ENCODE data around the gene DUS3L.
"Not testable (repeated sequence)": the region's sequence is repeated elsewhere in the genome, so short reads cannot be mapped to it uniquely, and the experiment has no call there.

DUS3L gene

DNA sequence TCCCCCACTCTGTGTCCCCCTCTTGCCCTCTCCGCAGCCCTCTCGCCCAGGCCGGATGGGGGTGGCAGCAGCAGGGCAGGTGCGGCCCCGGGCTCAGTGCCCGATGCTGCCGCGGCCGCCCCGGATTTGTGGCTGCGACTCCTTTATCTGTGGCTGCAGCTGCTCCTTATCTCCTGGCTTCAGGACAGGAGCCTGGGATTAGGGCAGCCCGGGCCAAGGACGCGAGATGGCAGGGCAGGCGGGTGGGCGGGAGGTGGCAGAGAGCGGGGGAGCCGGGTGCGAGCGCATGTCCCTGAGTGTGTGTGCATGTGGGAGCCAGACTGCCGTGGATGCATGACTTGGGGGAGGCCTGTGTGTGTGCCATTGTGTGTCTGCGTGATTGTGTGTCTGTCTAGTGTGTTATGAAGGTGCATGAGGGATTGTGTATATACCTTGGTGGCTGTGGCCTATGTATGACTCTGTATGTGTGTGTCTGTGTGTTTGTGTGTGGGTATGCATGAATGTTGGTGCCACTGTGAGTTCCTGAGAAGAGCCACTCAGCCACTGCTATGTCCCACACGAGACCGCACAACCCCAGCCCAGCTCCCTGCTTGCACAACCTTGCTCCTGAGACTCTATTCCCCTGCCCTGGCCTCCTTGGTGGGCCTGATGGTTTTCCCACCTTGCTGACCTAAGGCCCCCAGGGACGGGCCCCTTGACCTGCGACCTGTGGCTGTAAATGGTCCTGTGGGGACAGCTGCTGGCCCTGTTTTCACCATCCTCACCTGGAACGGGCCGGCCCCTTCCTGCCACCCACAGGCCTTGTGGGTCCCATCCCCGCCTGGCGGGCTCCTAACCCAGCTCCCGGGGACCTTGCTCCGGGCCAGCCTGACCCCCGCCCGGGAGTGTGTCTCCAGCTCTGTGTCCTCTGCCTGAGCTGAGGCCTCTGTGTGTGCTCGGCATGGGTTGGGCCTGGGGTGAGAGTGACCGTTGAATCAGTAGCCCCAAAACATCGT lies 8.6 kb upstream of the DUS3L start:
- no peak for DNase-seq

DNA sequence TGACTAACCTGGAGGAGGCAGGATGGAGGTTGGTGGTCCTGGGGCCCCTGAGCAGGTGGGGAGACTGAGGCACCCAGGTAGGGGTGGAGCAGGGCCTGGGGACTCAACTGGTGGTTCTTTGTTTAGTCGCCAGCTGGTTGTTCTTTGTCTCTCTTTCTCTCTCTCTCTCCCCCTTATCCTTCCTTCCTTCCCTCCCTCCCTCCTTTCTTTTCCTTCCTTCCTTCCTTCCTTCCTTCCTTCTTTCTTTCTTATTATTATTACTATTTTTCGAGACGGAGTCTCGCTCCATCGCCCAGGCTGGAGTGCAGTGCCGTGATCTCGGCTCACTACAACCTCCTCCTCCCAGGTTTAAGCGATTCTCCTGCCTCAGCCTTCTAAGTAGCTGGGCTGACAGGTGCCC lies 7.3 kb upstream of the DUS3L start:
- no peak for DNase-seq

DNA sequence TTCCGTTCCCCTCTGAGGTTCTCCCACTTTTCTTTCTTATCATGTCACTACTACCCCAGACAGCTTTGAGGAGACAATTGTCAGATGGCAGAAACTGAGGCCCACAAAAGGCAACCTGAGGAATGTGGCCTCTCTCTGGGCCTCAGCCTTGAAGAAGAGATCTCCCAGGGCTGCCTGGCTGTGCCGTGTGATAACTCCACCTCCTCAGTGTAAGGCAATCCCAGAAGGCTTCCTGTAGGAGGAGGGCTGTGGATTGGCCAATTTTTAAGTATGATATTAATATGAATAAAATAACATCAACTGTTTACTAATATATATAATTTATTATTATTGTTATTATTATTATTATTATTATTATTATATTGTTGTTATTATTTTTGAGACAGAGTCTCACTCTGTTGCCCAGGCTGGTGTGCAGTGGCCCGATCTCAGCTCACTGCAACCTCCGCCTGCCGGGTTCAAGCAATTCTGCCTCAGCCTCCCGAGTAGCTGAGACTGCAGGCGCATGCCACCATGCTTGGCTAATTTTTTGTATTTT lies 4.5 kb upstream of the DUS3L start:
- no peak for DNase-seq

DNA sequence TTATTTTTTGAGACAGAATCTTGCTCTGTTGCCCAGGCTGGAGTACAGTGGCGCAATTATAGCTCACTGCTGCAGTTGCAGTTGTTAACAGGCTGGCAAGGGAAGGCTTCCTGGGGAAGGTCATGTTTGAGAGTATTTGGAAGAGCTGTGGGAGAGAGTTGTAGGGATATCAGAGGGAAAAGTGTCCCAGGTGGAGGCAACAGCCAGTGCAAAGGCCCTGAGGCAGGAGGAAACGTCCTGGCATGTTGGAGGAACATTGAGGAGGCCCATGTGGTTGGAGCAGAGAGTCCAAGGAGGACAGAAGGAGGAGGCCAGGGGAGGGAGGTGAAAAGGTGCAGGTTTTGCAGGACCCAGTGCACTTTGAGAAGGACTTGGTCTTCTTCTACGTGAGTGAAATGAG lies 2.2 kb upstream of the DUS3L start:
- DNase-seq: no peak

DNA sequence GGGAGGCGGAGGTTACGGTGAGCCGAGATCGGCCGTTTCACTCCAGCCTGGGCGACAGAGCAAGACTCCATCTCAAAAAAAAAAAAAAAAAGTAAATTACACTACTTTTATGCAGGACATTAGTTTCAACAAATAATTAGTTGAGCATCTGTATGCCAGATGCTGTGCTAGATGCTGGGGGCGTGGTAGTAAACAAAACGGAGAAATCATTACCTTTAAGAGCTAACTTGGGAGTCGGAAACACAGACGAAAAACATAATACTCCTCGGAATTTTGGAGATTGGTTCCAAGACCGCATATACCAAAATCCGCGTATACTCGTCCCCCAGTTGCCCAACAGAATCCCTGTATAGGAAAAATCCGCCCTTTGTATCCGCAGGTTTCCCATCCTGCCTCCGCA lies 1.3 kb upstream of the DUS3L start:
- DNase-seq: no peak

DNA sequence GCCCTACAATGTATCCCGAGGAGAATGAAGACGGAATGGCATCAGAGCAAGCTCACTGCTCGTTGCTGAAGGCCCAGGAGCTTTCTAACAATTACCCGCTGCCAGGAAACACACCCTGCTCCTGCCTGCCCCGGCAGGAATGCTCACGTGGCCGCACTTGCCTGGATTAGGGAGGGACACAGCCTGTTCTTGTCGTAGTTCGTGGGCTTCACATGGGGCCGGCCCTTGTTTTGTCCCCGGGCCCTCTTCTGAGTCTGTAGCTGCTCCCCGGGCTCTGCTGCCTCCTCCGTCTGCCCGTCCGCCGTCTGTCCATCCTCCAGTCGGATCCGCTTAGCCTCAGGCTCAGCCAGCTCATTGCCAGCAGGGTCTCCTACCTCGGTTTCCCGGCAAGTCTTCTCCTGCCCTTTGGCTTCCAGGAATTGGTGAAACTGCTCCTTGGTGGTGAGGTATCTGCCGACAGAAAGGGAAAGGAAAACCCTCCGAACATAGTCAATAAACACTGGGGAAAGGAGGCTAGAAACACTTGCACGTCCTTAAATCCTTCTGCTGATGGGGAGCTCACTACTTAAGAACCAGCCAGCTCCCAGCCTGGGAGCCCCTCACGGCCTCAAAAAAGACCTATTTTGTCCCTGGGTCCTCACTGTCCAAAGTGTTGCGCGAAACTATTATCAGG lies 941 bp downstream of the DUS3L start:
- DNase-seq: no peak

DNA sequence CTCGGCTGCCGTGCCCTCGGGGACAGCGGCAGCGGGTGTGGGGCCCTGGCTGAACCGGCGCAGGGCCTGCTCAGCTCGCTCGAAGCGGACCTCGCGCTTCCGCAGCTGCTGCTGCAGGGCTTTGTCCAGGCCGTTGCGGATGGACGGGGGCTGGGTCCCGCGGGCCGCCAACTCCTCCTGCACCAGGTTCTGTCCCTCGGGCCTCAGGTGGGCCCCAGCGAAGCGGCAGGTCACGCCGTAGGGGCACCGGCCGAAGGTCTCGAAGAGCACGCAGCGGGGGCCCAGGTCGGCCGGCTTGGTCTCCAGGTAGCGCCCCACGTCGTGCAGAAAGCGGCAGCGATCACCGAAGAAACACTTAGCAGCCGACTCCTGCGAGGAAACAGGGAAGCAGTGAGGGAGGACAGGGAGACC lies 1.6 kb downstream of the DUS3L start:
- no peak for DNase-seq

DNA sequence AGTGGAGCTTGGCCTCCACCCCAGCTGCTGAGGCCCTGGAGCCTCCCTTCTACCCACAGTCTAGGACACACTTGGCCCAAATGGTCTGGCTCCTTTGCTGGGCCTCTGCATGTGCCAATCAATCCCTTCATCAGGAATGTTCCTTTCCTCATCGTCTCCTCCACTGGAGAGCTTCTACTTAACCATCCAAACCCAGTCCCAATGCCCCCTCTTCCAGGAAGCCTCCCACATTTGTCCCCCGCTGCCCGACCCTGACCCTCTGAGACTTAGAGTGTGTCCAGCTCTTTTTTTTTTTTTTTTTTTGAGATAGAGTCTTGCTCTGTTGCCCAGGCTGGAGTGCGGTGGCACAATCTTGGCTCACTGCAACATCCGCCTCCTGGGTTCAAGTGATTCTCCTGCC lies 2.5 kb downstream of the DUS3L start:
- no peak for DNase-seq

DNA sequence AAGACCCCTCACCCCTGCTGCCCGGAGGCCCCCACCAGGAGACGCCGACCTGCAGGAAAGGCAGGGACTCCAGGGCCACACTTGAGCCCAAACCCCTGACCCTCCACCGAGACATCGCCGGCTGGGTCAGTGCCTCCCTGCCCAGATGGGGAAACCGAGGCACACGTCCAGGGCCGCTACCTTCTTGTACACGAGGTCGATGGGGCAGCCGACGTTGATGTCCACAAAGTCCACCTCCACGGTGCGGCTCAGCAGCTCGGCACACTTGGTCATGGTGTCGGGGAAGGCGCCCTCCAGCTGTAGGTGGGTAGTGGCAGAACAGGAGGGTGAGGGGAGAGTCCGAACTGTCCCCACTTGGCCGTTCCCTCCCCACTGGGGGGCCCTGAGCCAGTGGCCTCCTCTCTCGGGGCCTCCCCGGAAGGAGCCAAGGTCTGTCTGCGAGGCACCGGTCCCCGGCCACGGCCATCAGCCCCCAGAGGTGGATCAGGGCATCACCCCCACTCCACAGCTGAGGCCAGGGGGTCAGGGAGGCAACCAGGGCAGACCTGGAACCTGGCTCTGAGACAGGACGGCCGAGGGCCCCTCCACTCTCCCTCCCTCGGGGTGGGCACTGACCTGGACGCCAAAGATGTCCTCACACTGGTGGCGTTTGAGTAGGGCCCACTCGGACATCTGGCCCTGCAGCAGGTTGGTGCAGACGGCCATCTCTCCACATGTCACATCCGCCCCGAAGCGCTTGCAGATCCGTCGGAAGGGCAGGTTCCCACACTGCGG lies 3.4 kb downstream of the DUS3L start:
- no peak for DNase-seq

DNA sequence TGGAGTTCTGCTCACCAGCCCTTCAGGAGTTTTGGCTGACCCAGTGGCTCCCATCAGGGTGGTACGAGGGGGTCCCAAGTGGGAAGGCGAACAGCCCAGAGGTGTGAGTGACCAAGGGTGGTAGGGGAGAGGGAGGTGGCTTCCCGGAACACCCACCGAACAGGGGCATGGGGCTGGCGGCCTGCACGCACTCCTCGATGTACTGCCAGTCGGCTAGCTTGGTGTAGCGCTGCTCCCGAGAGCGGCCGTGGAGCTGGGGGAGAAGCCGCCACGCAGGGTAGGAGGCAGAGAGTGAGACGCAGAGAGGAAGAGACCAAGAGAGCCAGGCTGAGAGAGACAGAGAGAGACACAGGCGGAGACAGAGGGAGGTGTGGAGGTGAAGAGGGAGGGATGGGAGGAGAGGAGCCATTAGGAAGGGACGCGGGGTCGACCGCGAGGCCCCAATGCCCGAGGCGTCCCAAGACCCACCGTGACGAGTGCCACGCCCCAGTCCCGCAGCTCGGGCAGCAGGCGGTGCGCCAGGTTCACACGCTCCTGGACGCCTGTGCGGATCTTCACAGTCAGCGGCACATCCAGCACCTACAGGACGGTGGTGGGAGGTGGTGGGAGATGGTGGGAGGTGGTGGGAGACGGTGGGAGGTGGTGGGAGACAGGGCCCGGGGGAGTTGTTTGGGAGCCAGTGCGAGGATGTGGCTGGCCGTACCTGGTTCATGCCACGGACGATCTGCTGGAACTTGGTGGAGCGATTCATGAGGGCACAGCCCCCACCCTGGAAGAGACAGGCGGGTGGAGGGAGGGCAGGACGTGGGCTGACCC lies 4.2 kb downstream of the DUS3L start:
- DNase-seq: no peak

DNA sequence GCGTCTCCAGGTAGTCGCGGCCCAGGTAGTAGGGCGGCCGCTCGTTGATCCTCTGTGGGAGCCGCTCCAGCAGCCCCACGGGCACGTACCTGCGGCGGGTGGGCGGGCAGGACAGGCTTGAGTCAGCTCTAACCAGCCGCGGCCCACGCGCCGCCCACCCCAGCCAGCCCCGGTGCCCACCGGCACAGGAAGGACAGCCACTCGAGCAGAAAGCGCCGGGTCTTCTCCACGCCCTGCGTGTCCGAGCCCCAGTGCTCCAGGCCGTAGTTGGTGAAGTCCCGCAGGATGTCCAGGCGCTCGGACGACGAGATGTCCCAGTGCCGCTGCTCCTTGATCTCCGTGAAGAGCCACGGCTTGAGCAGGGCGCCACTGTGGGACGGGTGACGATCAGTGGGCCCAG lies 5.5 kb downstream of the DUS3L start:
- DNase-seq: no peak

DNA sequence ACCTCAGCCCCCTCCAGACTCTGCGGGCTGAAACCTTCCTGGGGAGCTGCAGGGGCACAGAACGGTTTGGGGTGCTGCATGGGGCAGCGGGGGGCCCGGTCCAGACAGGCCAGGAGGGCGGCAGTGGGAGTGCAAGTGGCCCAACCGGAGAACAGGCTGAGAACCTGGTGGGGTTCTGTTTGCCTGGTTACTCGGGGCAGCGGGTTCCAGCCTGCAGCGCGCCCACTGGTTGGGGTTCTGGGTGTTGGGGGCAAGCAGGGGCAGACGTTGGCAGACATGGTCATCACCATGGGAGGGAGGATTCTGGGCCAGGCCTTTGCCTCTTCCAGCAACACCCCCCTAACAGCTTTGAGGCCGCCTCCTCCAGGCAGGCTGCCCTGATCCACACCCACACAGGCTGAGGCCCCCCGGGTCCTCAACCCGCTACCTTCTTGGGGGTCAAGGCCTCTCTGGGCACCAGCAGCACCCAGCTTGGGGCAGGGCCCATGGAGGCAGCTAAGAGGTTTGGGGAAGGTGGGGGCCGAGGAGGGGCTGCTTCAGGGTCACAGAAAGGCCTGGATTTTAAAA lies 6.3 kb downstream of the DUS3L start, which contains the start of gene PRR22:
Gene PRR22, minus strand, starts transcription at position 166 of the 567 bp plus-strand sequence. Its CDS starts 86 bp downstream, at position 80.
- DNase-seq: no peak

DNA sequence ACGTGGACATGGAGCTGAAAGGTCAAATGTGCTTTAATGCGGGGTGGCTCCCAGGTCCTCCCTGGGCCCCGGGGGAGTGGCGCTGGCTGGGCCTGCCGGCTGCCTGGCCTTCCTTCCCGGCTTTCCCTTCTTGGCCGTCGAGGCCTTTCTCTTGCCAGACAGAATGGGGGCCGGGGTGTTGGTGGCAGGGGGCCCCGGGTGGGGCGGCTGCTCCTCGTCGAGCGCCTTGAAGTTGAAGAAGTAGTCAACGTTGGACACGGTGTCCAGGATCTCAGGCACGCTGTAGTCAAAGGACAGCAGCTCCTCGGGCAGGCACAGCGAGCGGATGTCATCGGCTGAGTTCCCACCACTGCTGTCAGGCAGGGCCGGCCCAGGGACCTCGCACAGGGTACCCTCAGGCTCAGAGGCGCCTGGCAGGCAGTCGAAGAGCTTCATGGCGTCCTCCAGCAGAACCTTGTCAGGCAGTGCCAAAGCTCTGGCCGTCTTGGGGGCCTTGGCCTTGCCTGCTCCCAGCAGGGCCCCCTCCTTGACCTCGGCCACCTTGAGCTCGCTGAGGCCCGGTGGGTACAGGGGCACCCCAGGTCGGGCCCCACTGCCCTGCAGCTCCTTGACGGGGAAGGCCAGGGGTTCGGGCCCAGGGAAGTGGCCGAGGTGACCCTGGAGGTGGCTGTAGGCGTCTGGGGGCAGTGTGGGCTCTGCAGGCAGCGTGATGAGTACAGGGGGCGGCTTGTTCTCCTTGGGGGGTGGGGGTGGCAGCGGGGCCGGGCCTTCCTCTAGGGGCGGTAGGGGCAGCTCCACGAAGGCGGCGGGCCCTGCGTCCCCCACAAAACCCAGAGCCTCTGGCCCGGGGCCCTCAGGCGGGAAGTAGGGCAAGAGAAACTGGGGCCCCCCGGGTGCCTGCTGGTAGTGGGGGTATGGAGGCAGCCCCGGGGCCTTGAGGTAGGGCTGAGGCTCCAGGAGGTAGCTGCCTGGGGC lies 7.7 kb downstream of the DUS3L start:
- DNase-seq: no peak

DNA sequence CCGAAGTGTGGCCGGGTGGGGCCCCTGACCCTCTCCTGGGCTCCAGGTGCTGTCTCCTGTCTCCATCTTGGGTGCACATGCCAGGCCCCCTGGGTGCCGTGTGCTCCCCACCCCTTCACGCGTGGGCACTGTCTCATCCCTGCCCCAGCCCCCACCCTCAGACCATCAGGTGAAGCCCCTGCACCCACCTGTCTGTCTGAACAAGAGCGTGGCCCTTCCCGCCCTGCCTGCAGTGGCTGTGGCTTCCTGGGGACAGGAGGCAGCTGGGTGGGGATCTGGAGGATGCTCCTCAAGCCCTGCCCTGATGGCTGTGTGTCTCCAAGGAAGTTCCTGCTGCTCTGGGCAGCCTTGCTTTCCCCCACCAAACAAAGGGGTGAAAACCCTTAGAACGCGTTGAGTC lies 8.6 kb downstream of the DUS3L start:
- DNase-seq: no peak

DNA sequence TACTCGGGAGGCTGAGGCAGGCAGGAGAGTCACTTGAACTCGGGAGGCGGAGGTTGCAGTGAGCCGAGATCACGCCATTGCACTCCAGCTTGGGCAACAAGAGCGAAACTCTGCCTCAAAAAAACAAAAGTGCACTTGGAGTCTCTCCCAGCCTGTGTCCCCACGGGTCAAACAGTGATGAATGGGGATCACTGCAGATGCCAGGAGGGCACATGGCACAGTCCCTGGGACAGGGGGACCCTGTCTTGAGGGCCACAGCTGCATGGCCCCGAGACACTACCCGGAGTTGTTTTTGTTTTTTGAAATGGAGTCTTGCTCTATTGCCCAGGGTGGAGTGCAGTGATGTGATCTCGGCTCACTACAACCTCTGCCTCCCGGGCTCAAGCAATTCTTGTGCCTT lies 10.0 kb downstream of the DUS3L start:
- not testable (repeated sequence) for DNase-seq

DNA sequence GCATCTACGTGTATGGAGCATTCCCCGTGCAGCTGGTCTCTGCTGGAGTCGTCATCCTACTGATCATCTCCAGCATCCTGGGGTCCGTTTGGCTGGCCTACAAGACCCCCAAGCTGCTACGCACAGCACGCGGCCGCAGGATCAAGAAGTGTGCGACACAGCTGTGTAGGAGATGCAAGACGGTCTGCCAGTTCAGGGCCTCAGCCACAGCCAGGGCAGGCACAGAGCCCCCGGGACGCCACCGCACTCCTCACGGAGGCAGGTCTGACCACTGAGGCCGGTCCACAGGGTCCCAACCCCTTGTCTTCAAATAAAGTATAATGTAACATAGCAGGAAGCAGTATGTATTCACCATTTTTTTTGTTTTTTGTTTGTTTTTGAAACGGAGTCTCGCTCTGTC lies 12.6 kb downstream of the DUS3L start:
- DNase-seq: no peak

DNA sequence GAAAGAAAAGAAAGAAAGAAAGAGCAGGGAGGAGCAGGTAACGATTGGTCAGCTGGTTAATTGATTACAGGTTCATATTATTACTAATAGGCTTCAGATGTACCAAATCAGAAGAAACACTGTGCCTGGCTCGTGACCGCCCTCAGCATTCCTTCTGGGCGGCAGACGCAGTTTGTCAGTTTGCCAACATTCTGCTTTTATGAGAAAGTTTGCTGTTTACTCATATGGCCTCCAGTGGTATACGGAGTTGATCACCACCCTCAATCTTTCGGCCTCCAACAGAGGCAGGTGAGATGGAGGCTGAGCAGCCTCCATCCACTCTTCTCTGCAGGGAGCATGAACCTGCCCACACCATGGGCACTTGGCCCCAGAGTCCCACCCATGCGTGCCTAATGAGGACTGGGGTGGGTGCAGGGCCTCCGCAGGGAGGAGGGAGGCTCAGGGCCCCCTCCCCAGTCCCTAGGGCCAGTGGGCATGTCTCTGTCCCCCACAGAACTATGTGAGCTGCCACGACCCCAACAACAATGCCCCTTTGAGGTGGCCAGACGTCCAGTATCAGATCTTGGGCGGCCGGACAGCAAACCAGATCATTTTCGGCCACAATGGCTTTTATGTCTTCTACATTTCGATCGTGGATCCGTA lies 15.2 kb downstream of the DUS3L start:
- DNase-seq: no peak

DNA sequence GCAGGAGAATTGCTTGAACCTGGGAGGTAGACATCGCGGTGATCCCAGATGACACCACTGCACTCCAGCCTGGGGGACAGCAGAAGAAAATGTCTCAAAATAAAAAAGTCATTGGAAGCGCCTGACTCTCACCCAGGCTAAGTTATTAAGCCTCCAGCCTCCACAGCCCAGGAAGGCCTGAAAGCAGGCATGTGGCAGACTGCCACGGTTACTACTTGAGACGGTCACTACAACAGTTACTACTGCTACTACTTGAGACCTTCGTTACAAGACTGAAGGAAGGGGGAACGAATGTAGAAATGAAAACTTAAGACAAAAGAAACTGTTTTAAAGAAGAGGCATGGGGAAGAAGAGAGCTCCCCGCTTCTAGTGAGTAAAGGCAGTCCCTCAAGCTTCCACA lies 16.0 kb downstream of the DUS3L start:
- no peak for DNase-seq

DNA sequence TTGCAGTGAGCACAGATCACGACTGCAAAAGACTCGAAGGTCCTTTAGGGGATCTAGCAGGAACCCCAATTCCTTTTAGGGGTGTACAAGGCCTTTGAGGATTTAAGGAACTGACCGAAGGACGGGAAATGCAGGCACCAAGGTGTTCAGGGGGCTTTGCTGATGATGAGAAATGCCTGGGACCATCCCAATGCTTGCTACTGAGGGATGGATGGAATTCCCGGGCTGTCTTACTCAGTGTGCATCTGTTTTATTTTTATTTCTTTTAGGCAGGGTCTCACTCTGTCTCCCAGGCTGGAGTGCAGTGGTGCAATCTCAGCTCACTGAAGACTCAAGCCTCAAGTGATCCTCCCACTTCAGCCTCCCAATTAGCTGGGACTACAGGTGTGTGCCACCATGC lies 17.7 kb downstream of the DUS3L start:
- no peak for DNase-seq

DNA sequence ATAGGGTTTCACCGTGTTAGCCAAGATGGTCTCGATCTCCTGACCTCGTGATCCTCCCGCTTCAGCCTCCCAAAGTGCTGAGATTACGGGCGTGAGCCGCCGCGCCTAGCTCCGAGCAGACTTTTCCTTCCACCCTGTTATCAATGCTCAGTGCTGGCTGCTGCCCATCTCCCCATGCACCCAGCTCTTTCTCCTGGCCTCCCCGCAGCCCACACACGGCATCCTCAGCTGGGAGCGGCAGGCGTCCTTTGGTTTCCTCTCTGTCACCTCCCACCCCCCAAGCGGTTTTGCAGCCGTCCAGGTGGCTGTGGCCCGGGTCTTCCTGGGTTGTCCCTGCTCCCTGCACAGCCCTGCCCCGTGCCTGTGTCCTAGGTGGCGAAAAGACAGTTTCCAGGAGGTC lies 18.5 kb downstream of the DUS3L start:
- DNase-seq: no peak
